GM21528 (cell line): ENCODE data around the gene ILKAP.

Experiments used
- ATAC-seq: cut with Tn5 transposase; IDR thresholded peaks from one replicate; pipeline ENCODE4 v1.9.1; 2021; ENCODE audit warnings: mild to moderate bottlenecking, moderate library complexity; ENCODE audit not compliant: unreplicated experiment, low FRiP score

The ILKAP gene

DNA sequence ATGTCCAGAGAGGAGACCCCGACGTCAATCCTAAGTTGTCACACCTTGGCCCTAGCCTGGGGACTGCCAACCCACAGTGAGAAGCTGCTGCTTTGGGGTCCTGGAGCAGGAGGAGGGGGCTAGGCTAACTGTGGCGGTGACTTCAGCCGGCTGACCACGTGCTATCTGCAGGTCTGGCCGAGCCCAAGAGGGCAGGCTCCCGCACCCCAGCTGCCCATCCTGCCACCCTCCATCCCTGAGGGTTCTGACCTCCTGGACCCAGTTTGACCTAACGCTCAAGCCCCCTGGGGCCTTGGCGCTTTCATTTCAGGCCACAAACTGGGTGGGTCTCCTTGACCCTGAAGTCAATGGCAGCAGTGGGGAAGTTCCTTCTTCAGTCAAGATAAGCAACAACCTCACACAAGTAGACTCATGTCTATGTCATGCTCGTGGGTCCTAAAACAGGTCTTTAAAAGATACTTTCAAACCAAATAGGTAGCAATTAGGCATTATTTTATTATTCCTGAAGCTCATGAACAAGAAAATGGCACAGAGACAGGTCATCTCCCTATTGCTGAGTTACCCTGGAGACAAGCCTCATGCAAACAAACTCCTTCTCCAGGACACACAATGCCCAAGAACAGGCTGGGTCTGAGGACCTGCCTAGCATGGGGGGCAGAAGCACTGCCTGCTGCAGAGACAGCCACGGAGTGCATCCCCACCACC is 34.1 kb upstream of the ILKAP start:
- no peak for ATAC-seq

DNA sequence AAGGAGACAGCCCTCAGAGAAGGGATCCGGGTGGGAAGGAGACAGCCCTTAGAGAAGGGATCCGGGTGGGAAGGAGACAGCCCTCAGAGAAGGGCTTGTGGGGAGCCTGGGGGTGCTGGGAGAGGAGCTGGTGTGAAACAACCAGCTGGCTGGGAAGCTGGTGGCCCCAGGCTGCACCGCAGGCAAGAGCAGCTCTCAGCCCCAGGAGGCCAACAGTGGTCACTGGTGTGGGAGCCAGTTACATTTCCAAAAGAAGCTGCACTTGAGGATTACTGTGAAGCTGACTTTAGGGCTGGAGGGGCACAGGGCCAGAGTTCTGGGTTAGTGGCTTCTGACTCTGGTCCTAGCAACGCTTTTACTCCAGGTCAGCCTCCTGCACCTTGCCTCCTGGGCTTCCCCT is 33.1 kb upstream of the ILKAP start:
- no peak for ATAC-seq

DNA sequence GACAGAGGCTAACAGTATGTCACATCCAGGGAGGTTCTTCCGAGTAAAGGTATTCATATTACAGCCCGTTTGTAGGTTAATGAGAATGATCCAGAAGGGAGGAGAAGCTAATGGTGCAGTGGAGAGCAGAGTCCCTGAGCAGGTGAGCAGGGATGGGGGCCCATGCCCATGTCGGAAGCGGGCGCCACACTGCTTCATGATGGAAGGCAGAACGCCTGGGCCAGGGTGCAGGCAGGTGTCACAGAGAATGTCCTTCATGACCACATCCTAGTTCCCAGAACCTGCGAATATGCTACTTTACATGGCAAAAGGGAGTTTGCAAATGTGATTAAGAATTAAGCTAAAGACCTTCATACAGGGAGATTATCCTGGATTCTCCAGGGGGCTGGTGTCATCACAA is 32.4 kb upstream of the ILKAP start:
- ATAC-seq: no peak

DNA sequence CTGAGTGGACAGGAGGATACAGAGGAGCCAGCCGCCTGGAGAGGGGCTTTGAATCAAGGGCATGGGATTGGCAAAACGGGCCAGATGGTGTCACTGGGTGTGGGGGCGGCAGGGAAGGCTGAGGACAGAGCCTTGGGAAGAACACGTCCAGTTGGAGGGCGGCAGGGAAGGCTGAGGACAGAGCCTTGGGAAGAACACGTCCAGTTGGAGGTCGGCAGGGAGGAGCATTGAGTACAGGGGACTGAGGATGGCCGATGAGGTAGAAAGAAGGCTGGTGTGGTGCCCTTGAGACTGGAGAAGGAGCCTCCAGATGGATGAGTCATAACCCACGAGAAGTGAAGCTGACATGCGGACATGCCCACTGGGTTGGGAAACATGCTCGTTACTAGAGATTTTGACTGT is 31.8 kb upstream of the ILKAP start:
- no peak for ATAC-seq

DNA sequence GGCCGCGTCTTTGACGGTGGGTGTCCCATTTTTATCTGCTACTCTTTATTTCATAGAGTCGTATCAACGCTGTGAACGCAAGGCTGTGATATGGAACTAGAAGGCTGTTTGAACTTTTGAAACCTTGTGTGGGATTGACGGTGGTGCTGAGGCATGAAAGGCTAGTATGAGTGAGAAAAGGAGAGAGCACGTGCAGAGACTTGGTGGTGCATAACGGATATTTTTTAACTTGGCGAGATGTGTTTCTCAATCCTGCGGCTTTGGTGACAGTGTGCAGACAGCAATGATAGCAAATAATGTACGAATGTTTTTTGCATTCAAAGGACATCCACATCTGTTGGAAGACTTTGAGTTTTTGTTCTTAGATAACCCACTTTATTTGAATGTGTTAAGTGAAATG is 30.1 kb upstream of the ILKAP start:
- no peak for ATAC-seq

DNA sequence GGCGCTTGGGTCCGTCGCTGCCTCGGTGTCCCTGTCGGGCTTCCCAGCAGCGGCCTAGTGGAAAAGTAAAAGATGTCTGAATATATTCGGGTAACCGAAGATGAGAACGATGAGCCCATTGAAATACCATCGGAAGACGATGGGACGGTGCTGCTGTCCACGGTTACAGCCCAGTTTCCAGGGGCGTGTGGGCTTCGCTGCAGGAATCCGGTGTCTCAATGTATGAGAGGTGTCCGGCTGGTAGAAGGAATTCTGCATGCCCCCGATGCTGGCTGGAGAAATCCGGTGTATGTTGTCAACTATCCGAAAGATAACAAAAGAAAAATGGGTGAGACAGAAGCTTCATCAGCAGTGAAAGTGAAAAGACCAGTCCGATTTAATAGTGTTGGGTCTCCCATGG is 28.3 kb upstream of the ILKAP start:
- ATAC-seq: no peak

DNA sequence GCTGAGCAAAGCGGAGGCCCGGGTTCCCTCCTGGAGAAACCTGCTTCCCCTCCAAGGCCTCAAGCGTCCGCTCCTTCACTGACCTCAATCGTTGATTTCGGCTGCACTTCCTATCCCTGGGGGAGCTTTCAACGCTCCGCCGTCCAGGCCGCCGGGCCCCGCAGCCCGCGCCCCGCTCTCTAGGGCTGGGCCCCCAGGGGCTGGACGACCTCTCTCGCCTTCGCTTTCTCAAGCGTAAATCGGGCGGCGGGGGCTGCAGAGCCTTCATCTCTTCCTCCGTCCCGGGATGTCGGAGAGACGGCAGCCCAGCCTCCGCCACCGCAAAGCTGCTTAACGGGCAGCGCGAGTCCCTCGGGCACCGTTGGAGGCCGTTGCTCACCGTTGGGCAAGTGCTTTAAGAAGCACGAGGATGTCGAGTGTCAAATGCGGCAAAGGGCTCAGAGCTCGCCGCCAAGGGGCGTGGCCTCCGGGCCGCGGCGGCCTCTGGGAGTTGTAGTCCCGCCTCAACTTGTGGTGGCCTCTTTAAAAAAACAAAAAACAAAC is 27.8 kb upstream of the ILKAP start:
- ATAC-seq: peak; percentile 58

DNA sequence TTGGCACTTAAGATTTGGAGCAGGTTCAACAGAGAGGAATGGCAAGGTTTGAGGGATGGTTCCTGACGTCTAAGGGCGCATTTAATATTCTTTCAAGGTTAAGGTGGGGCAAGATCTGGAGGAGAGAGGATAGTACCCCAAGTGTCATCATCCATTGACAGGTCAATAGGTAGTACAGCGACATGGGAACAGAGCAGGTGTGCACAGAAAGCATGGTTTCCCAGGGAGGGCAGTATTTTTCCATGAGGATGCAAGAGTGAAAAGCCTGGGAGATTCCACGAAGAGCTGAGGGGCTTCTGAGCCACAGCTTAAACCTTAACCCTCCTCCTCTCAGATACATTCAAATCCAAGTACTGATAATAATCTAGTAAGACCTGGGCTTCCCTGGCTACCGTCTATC is 27.2 kb upstream of the ILKAP start:
- ATAC-seq: no peak

DNA sequence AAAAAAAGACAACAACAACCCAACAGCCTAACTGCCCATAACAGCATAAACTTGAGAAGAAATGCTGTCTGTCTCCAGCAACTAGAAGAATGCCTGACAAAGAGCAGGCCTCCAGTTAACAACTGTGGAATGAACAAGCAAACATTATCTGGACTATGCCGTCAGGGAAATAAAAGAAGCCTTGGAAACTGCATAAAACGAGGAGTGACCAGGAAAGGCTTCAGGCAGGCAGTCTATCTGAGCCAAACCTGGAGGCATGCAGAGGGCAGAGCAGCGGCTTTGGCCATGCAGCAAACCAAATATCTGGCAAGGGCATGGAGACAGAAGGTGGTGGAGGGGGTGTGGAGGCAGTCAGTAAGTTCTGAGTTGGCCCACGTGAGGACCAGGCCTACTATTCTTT is 25.2 kb upstream of the ILKAP start:
- ATAC-seq: no peak

DNA sequence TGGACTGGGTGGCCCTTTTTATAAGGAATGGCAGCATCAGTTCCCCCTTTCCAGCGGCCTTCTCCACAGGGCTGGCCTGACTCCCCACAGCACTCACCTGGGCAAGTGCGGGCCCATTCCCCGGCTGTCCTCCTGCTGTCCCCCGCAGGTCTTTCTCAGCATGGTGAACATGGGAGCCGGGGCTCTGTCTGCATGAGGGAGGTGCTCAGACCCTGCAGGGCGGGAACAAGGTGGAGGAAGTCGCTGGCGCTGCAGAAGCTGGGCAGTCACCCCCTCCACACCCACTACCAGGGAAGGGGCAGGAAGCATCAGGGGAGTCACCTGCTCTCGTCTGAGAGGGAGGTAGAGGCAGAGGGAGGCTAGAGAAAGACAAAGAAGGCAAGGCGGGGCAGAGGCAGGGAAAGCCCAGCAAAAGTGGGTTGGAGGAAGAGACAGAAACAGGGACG is 24.1 kb upstream of the ILKAP start:
- ATAC-seq: no peak

DNA sequence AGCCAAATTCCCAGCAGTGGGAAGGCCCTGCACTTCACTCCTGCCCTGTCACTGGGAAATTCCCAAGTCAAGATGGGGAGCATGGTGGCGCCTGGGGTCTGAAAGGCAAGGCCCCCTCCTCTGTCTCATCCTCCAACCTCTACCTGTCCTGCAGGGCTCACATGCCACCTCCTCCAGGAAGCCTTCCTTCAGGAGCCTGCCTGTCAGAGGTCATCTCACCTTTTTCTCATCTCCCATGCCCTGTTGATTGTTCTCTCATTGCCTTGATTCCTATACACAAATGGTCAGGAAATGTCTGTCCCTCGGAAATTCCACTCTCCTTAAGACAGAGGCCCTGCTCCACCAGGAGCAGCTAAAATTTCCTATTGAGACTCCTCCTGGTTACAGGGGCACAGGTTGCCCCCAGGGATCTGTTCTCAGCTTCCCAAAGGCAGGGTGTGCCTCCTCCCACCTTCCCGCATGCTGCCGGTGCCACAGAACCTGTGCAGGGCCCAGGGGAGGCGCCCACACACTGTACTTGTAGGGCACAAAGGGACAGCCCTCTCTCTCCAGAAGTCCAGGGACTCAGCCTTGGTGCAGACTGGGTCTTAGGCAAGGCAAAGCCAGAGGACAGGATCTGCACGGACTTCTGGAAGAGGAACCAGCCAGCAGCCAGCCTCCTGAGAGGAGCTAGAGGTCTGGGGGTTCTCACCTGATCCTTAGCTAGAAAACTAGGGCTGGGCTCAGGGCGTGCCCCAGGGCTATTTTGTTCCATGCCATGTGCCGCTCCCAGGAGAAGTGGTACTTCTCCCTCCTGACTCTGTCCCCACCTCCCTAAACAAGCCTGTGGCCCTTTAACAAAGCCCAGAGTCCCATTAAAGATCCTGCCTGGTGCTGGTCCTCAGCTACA is 23.4 kb upstream of the ILKAP start:
- no peak for ATAC-seq

DNA sequence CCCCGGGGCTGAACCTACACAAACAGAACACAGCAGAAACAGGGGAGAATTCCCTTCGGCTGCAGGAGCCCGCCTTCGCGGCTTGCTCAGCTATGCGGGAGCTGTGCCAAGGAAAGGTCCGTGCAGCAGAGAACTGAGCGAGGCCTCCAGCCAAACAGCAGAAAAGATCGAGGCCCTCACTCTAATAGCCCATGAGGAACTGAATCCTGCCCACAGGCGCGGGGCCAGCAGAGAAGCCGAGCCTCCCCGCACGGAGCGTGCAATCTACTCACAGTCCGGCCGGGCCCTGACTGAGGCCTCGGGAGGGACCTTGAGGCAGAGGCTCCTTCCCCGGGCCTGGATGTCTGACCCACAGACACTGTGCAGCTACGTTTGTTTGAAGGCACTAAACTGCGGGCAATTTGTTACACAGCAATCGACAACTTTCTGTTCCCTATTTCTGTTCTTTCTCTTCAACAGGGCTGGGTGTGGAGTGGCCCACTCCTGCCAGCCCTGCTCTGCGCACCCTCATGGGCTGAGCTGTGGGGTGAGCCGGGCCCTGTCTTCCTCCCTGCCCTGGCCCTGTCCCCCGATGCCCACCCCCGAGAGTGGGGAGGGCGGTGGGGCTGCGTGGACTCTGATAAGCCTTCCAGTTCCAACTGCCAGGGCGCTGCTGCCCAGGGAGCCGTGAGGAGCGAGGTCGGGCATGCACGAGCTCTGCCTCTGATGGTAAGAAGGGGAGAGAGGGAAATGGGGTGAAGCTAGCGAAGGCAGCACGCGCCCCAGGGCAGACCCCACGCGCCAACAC is 22.6 kb upstream of the ILKAP start:
- ATAC-seq: no peak

DNA sequence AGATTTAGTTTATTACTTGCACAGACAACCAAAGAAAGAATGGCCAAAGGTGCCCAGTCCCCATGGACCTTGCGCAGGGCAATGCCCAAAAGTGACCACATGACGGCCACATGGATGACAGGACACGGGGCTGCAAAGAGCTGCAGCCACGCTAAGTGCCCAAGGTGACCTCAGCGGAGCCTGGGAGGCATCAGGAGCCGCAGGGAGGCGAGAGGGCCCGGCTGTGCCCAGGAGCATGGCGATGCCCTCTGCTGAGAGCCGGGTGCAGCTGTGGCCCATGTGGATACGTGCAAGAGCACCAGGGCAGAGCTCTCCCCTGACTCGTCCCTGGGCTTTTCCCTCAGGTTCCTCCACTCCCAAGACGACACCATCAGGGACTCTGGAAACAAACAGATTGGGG is 21.6 kb upstream of the ILKAP start:
- ATAC-seq: no peak

DNA sequence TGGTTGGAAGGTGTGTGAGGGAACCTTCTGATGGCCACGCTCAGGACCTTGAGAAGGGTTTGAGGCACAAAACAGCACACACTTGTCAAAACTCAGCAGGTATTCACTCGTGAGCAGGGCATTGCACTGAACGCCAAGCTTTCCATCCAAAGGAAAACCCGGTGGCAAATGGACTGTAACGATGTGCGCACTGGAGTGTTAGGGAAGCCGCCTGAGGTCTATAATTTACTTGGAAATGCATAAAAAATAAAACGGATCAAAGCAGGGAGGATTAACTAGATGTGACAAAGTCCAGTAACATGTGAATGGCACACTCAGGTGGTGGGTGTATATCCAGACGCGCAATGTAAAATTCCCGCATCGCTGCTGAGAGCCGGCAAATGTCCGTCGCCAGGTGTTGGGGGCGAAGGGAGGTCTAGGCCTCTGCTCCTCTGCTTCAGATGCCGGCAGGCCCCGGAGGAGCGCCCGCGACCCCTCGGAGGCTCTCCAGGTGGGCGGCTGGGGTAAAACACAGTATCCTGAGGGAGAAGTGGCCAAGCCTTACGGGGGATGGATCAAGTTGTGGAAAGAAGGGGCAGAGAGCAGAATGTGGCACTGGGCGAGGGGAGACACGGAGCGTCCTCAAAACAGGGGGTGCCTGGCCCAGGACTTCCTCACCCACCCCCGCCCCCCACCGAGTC is 21.0 kb upstream of the ILKAP start:
- ATAC-seq: no peak

DNA sequence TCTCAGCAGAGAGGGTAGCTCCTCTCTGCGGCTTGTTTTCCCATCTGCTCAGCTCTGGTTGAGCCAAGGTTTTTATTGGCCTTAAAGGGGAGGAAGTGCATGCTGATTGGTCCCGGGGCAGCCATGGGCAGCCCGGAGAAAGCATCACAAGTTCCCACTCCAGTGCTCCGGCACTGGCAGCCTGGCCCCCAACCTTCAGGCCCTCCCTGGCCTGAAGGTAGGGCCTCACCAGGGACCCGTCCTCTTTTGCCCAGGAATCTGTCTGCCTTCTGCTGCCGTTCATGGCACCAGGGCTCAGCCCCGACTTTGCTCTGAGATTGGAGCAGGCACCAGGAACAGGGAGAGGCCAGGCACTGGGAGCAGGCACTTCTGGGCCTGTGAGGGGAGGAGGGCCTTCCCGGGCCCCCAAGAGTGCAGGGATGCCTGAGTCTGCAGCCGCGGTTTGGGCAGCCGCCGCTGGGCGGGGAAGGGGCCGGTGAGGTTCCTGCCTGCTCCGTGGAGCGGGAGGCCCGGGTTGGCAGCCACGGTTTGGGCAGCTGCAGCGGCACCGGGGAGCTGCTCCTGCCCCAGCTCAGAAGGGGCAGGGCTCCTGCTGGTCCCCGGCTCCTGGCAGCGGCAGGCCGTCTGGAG is 17.5 kb upstream of the ILKAP start:
- ATAC-seq: no peak

DNA sequence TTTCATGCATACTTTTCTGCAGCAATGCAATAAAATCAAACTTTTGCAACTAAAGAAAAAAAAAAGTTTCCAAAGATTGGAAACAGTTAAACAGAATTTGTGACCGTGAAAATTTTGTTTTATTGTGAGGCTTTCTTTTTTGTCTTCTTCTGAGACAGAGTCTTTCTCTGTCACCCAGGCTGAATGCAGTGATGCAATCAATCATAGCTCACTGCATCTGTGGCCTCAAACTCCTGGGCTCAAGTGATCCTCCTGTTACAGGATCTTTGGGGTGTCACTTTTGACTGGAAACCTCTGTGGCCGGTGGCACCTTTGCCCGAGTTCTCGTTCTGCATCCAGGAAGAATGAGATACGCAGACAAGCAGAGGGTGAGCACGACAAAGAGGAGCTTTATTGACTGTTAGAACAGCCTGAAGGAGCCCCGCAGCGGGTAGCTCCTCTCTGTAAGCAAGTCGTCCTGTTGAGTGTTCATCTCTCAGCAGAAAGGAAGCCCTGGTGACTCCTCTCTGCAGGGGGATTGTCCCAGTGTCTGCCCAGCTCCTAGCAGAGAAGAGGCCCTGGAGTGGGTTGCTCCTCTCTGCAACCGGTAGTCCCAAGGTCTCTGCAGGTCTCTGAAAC is 16.9 kb upstream of the ILKAP start:
- no peak for ATAC-seq

DNA sequence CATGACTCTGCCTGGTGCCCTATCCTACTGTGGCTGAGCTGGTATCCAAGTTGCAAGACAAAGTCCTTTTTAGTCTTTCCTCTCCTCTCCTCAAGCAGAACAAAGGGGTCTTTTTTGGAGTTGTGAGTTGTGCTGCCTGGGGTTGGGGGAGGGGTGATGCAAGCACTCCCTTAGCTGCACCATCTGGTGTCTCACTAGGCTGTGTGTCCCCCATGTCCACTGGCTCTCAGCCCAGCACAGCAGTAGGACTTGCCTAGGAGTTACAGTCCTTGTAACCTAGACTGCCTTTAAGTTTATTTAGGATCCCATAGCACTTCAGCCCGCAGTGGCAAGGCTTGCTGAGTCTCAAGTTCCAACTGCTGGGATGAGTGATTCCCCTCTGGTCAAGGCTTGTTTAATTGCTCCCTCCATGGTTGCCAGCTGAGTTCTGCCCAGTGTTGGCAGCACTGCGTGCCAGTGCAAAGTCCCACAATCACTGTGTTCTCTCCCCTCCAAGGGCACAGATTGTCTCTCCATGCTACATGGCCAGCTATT is 13.2 kb upstream of the ILKAP start:
- ATAC-seq: no peak

DNA sequence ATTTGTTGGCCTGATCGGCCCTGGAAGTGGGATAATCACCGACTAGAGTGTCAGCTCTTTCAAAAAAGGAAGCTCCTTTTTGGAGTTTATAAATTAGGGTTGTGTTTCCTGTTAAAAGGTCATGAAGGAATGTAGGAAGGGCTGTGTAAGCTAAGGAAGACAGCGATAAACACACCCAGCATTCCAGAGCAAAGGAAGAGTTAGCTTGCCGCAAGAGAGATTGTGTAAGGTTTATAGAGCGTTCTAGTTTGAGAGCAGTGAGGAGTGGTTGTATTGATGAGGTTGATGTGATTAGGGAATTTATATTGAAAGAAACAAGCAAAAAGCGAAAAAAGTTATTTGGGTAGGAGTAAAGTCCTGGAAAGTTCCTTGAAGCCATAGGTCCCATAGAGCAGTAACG is 3.5 kb upstream of the ILKAP start:
- ATAC-seq: no peak

DNA sequence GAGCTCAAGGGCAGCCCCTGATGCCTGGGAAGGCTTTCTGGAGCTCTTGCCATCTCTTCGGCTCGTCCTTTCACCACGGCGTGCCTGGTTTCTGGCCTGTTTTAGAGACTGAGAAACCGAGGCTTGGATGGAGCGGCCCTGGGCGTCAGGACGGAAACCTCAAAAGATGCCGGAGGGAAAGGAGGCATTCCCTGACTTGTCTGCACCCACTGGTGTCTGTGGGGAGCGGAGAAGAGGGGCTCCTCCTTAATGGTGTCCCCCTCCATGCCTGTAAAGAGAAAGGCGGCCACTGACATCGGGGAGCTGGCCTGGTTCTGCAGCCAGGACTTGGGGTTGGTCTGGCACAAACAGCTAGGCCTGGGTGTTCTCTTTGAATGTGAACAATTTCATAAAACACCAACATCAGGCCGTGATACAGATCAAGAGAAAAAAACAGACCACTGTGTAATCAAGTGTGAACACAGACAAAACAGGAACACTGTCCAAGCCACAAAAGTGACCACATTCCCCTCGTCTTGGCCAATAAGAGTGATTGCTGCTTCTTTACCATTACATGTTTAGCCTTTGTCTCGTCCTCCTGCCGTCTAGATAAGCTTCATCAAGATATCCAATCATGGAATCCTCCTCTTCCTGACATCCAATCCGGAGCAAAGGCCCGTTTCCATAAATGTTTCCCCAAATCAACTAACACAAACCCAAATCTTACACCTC is 633 bp upstream of the ILKAP start:
- peak; percentile 27 for ATAC-seq
